AML-193 (cell line): ENCODE data around the gene BEND2.

Source experiments
- DNase-seq, 2 experiments: peaks; one replicate each; lab custom pipeline; 2025; lab: John Stamatoyannopoulos, UW

The BEND2 gene

GRCh38 chrX:18136816-18137215 is 83.9 kb downstream of the BEND2 start:
- no peak for DNase-seq

- no peak for DNase-seq
Observed at GRCh38 chrX:18133605-18134004, 87.1 kb downstream of the BEND2 start.

- no peak for DNase-seq
Observed at GRCh38 chrX:18129690-18130089, 91.0 kb downstream of the BEND2 start.

GRCh38 chrX:18126971-18127370 is 93.7 kb downstream of the BEND2 start:
- DNase-seq = no peak

GRCh38 chrX:18119856-18120255 is 100.8 kb downstream of the BEND2 start:
- no peak for DNase-seq
